Colonic mucosa (tissue), 4 donors: ENCODE measurements around the gene NUDT1. TPM values are rescaled to one million over a fixed set of nuclear protein-coding genes. Genes with fewer than 3 reads are reported as not detected.

Experiments
- DNase-seq: peaks from one replicate; pipeline ENCODE4 v3.0.0-alpha.2; 2020
- H3K27ac ChIP-seq: fragments of 200-600 bp; one replicate; pipeline ENCODE4 v1.8.0; 2021
- H3K27me3 ChIP-seq: fragments of 200-600 bp; one replicate; pipeline ENCODE4 v1.8.0; 2021
- H3K36me3 ChIP-seq: fragments of 200-600 bp; one replicate; pipeline ENCODE4 v1.8.0; 2021
- H3K4me1 ChIP-seq: fragments of 200-600 bp; one replicate; pipeline ENCODE4 v1.8.0; 2021; ENCODE audit warnings: mild to moderate bottlenecking
- H3K4me3 ChIP-seq: fragments of 200-600 bp; one replicate; pipeline ENCODE4 v1.8.0; 2021
- H3K9ac ChIP-seq, 2 donors: one replicate each; pipeline ENCODE4 v1.7.0; 2013; ENCODE audit warnings: control low read depth in 2 of 2, low read depth in 2 of 2, low read length in 2 of 2
- H3K9me3 ChIP-seq: fragments of 200-600 bp; one replicate; pipeline ENCODE4 v1.8.0; 2021
- intact Hi-C: fragments of 100-400 bp; cut with DNase I; formaldehyde crosslinking; loops from one replicate; pipeline ENCODE4 v1.14.1; 2022
- total RNA-seq, 2 donors: library from RNA; stranded (reverse); fragmentation: NEBNext Ultra II Directional in 1 of 2; extraction: Animal tissue kit (Norgen Biotek cat#: 25700) in 1 of 2; gene quantifications; one replicate each; pipeline ENCODE4 v1.2.1, GENCODE V29; 2021
- TF ChIP-seq, protein P1 (sequence below): fragments of 200-600 bp; IDR thresholded peaks from one replicate; pipeline ENCODE4 v1.8.0; 2022; ENCODE audit warnings: antibody characterized with exemption, mild to moderate bottlenecking
- donor health status: healthy.
- donor health status: DM: no; HTN: no; CAD: no.
- donor health status: DM: no; HTN: no; CAD: no.

NUDT1 gene
- total RNA-seq, 2 donors from 2014 or later: 15.0 to 51.6 TPM

DNA sequence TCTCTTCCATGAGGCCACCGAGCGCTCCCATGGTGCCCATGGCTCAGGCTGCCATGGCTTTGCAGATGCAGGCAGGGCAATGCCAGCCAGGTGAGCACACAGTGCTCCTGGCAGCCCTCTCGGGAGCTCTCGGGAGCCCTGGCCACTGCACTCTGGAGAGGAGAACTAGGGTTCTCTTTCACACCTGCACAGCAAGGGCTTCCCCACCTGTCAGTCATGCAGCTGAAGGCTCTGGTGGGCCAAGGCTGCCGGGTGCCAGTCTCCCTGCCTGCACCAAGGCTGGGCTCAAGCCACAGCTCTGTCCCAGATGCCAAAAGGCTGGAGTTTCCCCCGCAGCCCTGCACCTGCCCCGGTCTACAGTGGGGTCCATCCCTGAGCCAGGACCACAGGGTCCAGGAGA lies 32.6 kb downstream of the NUDT1 start:
- no peaks in the 10 kb centered on the region for H3K27me3 ChIP-seq
- intact Hi-C loops: no loop called here
- TF ChIP-seq, protein P1, sequence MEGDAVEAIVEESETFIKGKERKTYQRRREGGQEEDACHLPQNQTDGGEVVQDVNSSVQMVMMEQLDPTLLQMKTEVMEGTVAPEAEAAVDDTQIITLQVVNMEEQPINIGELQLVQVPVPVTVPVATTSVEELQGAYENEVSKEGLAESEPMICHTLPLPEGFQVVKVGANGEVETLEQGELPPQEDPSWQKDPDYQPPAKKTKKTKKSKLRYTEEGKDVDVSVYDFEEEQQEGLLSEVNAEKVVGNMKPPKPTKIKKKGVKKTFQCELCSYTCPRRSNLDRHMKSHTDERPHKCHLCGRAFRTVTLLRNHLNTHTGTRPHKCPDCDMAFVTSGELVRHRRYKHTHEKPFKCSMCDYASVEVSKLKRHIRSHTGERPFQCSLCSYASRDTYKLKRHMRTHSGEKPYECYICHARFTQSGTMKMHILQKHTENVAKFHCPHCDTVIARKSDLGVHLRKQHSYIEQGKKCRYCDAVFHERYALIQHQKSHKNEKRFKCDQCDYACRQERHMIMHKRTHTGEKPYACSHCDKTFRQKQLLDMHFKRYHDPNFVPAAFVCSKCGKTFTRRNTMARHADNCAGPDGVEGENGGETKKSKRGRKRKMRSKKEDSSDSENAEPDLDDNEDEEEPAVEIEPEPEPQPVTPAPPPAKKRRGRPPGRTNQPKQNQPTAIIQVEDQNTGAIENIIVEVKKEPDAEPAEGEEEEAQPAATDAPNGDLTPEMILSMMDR: no peak
- no peaks in the 10 kb centered on the region for H3K36me3 ChIP-seq
- H3K4me1 ChIP-seq: no peaks in the 10 kb centered on the region
- no peak overlapping the region for H3K9ac ChIP-seq
- H3K9me3 ChIP-seq: no peaks in the 10 kb centered on the region
- no peak overlapping the region for H3K4me3 ChIP-seq
- no peak overlapping the region for H3K27ac ChIP-seq
- no peak for DNase-seq

DNA sequence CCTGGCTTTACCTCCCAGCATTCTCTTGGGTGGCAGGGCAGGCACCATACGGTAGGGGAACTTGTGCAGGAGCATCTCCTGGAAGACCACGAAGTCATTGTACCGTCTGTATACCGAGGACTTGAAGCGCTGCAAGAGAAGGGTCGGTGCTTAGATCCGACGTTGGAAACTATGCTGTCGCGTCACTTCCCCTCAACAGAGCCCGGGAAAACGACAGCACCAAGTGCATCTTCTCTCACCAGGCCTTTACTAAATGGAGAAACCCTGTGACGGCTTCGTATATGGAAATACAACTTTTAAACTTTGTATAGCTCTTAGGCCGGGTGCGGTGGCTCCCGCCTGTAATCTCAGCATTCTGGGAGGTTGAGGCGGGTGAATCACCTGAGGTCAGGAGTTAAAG lies 33.1 kb downstream of the NUDT1 start:
- H3K27me3 ChIP-seq: no peaks in the 10 kb centered on the region
- H3K27ac ChIP-seq: no peak overlapping the region
- H3K4me3 ChIP-seq: no peak overlapping the region
- H3K9me3 ChIP-seq: no peaks in the 10 kb centered on the region
- intact Hi-C loops: no loop called here
- no peak for DNase-seq
- TF ChIP-seq, protein P1: no peak
- no peaks in the 10 kb centered on the region for H3K36me3 ChIP-seq
- H3K9ac ChIP-seq: no peak overlapping the region
- no peaks in the 10 kb centered on the region for H3K4me1 ChIP-seq

GRCh38 chr7:2276107-2276506 lies 34.1 kb downstream of the NUDT1 start:
- no peak for DNase-seq
- Histone ChIP-seq H3K27ac (no peak overlapping the region), H3K27me3 (no peaks in the 10 kb centered on the region), H3K4me1 (no peaks in the 10 kb centered on the region), H3K9me3 (no peaks in the 10 kb centered on the region), H3K4me3 (no peak overlapping the region), H3K9ac (no peak overlapping the region), H3K36me3 (no peaks in the 10 kb centered on the region)
- intact Hi-C loops: no loop called here
- TF ChIP-seq, protein P1: no peak

- Histone ChIP-seq H3K4me3 (no peak overlapping the region), H3K36me3 (no peaks in the 10 kb centered on the region), H3K9me3 (no peaks in the 10 kb centered on the region), H3K27ac (no peak overlapping the region), H3K4me1 (no peaks in the 10 kb centered on the region), H3K27me3 (no peaks in the 10 kb centered on the region), H3K9ac (no peak overlapping the region)
- no peak for DNase-seq
- TF ChIP-seq, protein P1: no peak
- intact Hi-C loops: no loop called here
Measured at GRCh38 chr7:2278026-2278425, 36.0 kb downstream of the NUDT1 start.

GRCh38 chr7:2279896-2280295 lies 37.9 kb downstream of the NUDT1 start:
- H3K4me3 ChIP-seq: no peak overlapping the region
- H3K27ac ChIP-seq: no peak overlapping the region
- H3K9me3 ChIP-seq: no peaks in the 10 kb centered on the region
- intact Hi-C loops: no loop called here
- no peaks in the 10 kb centered on the region for H3K4me1 ChIP-seq
- TF ChIP-seq, protein P1: no peak
- H3K36me3 ChIP-seq: no peaks in the 10 kb centered on the region
- no peak overlapping the region for H3K9ac ChIP-seq
- no peak for DNase-seq
- H3K27me3 ChIP-seq: no peaks in the 10 kb centered on the region

GRCh38 chr7:2280424-2280823 lies 38.4 kb downstream of the NUDT1 start:
- H3K27ac ChIP-seq: no peak overlapping the region
- H3K4me3 ChIP-seq: no peak overlapping the region
- no peaks in the 10 kb centered on the region for H3K36me3 ChIP-seq
- intact Hi-C loops: no loop called here
- no peaks in the 10 kb centered on the region for H3K4me1 ChIP-seq
- DNase-seq: no peak
- no peaks in the 10 kb centered on the region for H3K9me3 ChIP-seq
- H3K9ac ChIP-seq: no peak overlapping the region
- H3K27me3 ChIP-seq: no peaks in the 10 kb centered on the region
- TF ChIP-seq, protein P1: no peak
